ENCODE data around the gene HLA-DOB. TPM values are rescaled to one million over a fixed set of nuclear protein-coding genes. Genes with fewer than 3 reads are reported as not detected.
A peak's percentile ranks its signal among the peaks of the same experiment; 100 is the strongest.

The HLA-DOB gene
- total RNA-seq, 1 donor from 2014 or later = 0.25 TPM

GRCh38 chr6:32830936-32831335, 14.1 kb upstream of the HLA-DOB start:
- Mint-ChIP-seq H3K4me3 (ENCODE audit: unreplicated experiment) (no peak overlapping the region), H3K36me3 (ENCODE audit: low read depth) (peaks cover 11% of the 10 kb centered on the region), H3K9me3 (ENCODE audit: low read depth) (no peaks in the 10 kb centered on the region), H3K27me3 (ENCODE audit: low read depth) (no peaks in the 10 kb centered on the region), H3K27ac (ENCODE audit: unreplicated experiment) (no peak overlapping the region), H3K4me1 (ENCODE audit: low read depth) (no peaks in the 10 kb centered on the region)
- no peak for TF ChIP-seq CTCF (IDR thresholded peaks at IDR 0.05)
- no peak for DNase-seq (ENCODE audit: low spot score)

DNA sequence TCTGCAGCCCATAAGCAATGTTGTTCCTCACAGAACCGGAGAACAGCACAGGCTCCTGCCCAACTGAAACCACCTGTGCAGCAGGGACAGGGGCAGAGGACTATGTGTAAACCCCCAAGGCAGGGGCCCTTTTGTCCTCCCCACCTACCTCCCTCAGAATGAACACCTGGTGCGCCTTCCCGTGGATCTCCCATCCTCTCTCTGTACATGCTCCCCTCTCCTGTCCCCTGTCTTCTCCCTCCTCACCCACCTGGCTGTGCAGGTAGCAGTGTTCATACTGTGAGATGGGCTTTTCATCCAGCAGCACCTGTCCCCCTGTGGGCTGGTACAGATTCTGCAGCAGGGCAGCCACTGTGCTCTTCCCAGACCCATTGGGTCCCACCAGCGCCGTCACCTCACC, 13.2 kb upstream of the HLA-DOB start:
- no peak for DNase-seq (ENCODE audit: low spot score)

GRCh38 chr6:32829495-32829894, 12.7 kb upstream of the HLA-DOB start:
- H3K27ac Mint-ChIP-seq (ENCODE audit: unreplicated experiment) = no peak overlapping the region
- DNase-seq (ENCODE audit: low spot score) = no peak
- H3K27me3 Mint-ChIP-seq (ENCODE audit: low read depth) = no peaks in the 10 kb centered on the region
- peaks cover 6% of the 10 kb centered on the region for H3K36me3 Mint-ChIP-seq (ENCODE audit: low read depth)
- H3K4me1 Mint-ChIP-seq (ENCODE audit: low read depth) = no peaks in the 10 kb centered on the region
- no peak for TF ChIP-seq CTCF (IDR thresholded peaks at IDR 0.05)
- no peak overlapping the region for H3K4me3 Mint-ChIP-seq (ENCODE audit: unreplicated experiment)
- no peaks in the 10 kb centered on the region for H3K9me3 Mint-ChIP-seq (ENCODE audit: low read depth)

More for the DNA sequence above, 13.2 kb upstream of the HLA-DOB start:
- TF ChIP-seq CTCF (IDR thresholded peaks at IDR 0.05) = no peak
- Mint-ChIP-seq H3K36me3 (ENCODE audit: low read depth) (peaks cover 7% of the 10 kb centered on the region), H3K4me1 (ENCODE audit: low read depth) (no peaks in the 10 kb centered on the region), H3K27me3 (ENCODE audit: low read depth) (no peaks in the 10 kb centered on the region), H3K4me3 (ENCODE audit: unreplicated experiment) (no peak overlapping the region), H3K9me3 (ENCODE audit: low read depth) (no peaks in the 10 kb centered on the region), H3K27ac (ENCODE audit: unreplicated experiment) (no peak overlapping the region)

DNA sequence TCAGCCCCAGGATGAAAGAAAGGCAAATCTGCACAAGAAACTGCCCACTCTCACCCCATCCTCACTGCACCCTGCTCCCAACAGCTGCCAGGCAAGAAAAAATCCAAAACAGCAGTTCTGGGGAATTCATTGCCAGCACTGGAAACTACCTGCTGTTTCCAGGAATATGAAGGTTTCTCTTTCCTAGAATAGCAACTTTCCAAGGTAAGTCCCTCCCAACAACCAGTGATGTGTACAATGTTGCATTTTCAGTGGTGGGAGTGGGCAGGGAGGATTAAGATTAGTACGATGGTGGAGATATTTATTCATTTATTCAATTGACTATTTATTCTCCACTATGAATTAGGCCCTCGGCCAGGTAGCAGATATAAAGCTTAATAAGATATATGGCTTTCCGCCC, 10.2 kb upstream of the HLA-DOB start:
- TF ChIP-seq CTCF (IDR thresholded peaks at IDR 0.05) = no peak

GRCh38 chr6:32825966-32826365, 9.2 kb upstream of the HLA-DOB start:
- H3K9me3 Mint-ChIP-seq (ENCODE audit: low read depth) = no peaks in the 10 kb centered on the region
- H3K36me3 Mint-ChIP-seq (ENCODE audit: low read depth) = peaks cover 6% of the 10 kb centered on the region
- no peak for DNase-seq (ENCODE audit: low spot score)
- no peaks in the 10 kb centered on the region for H3K4me1 Mint-ChIP-seq (ENCODE audit: low read depth)
- H3K27me3 Mint-ChIP-seq (ENCODE audit: low read depth) = no peaks in the 10 kb centered on the region
- H3K4me3 Mint-ChIP-seq (ENCODE audit: unreplicated experiment) = no peak overlapping the region
- TF ChIP-seq CTCF (IDR thresholded peaks at IDR 0.05) = peak; percentile 71
- no peak overlapping the region for H3K27ac Mint-ChIP-seq (ENCODE audit: unreplicated experiment)

More for the DNA sequence above, 10.2 kb upstream of the HLA-DOB start:
- Mint-ChIP-seq H3K27me3 (ENCODE audit: low read depth) (no peaks in the 10 kb centered on the region), H3K4me1 (ENCODE audit: low read depth) (no peaks in the 10 kb centered on the region), H3K36me3 (ENCODE audit: low read depth) (peaks cover 6% of the 10 kb centered on the region), H3K27ac (ENCODE audit: unreplicated experiment) (no peak overlapping the region), H3K9me3 (ENCODE audit: low read depth) (no peaks in the 10 kb centered on the region), H3K4me3 (ENCODE audit: unreplicated experiment) (no peak overlapping the region)
- no peak for DNase-seq (ENCODE audit: low spot score)

Data from chondrocyte (in vitro differentiated cells).